GM12892 (cell line): ENCODE results near the gene KRTAP2-2.

Experiments used
- POLR2A ChIP-seq: IDR thresholded peaks from 2 replicates; pipeline ENCODE4 v1.6.1; 2011; ENCODE audit warnings: low read depth, low read length, control low read depth
- TAF1 ChIP-seq: IDR thresholded peaks from 2 replicates; pipeline ENCODE4 v1.6.1; 2011; ENCODE audit warnings: low read depth, mild to moderate bottlenecking, control low read depth, low read length, borderline replicate concordance

DNA sequence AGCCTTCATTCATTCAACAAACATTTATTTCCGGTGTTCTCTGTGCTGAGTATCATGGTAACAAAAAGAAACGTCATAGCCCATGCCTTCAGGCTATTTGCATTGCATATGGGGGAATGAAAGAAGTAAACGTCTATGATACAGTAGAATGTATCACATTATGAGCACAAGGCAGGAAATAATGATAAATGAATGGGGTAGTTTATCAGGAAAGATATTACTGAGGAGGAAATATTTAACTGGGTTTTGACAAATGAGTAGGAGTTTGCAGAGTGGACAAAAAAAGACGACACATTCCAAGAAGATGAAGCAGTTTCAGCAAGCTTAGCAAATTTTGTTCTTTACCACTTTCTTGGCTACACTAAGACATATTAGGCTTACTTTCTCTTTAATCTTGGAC, 27.6 kb upstream of the KRTAP2-2 start:
- TF ChIP-seq TAF1, result no peak
- no peak for TF ChIP-seq POLR2A
